Measurements from ENCODE around the gene WFDC1. TPM values are rescaled to one million over a fixed set of nuclear protein-coding genes. Genes with fewer than 3 reads are reported as not detected.

WFDC1 gene
- total RNA-seq, 1 donor: under 0.01 TPM

- H3K4me3 ChIP-seq (ENCODE audit: low read depth, low read length): no peak overlapping the region
- no peak for DNase-seq (ENCODE audit: low read depth)
- TF ChIP-seq, protein P1, sequence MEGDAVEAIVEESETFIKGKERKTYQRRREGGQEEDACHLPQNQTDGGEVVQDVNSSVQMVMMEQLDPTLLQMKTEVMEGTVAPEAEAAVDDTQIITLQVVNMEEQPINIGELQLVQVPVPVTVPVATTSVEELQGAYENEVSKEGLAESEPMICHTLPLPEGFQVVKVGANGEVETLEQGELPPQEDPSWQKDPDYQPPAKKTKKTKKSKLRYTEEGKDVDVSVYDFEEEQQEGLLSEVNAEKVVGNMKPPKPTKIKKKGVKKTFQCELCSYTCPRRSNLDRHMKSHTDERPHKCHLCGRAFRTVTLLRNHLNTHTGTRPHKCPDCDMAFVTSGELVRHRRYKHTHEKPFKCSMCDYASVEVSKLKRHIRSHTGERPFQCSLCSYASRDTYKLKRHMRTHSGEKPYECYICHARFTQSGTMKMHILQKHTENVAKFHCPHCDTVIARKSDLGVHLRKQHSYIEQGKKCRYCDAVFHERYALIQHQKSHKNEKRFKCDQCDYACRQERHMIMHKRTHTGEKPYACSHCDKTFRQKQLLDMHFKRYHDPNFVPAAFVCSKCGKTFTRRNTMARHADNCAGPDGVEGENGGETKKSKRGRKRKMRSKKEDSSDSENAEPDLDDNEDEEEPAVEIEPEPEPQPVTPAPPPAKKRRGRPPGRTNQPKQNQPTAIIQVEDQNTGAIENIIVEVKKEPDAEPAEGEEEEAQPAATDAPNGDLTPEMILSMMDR (IDR thresholded peaks at IDR 0.05; ENCODE audit: insufficient read depth, low read length): no peak
Observed at GRCh38 chr16:84278333-84278732, 16.3 kb upstream of the WFDC1 start.

GRCh38 chr16:84278968-84279367 lies 15.7 kb upstream of the WFDC1 start:
- no peak for DNase-seq (ENCODE audit: low read depth)
- no peak overlapping the region for H3K4me3 ChIP-seq (ENCODE audit: low read depth, low read length)
- TF ChIP-seq, protein P1 (IDR thresholded peaks at IDR 0.05; ENCODE audit: insufficient read depth, low read length): no peak

GRCh38 chr16:84279881-84280280 lies 14.8 kb upstream of the WFDC1 start:
- no peak for DNase-seq (ENCODE audit: low read depth)
- no peak overlapping the region for H3K4me3 ChIP-seq (ENCODE audit: low read depth, low read length)

DNA sequence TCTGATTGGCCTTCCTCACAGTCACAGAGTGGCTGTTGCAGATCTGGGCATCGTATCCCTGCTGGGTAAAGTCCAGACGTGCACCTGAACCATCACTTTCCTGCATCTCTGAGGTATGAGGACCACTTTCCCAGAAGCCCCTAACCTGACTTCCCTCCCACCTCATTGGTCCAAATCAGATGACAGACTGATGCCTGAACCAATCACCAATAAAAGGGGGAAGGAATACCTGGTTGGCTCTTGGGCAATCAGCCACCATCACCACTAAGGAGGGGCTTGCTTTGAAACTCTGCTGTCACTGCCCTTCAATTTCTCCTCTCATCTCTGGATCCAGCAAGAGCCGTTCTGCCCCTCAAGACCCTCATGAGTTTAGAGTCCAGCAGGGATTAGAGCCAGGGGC lies 13.6 kb upstream of the WFDC1 start:
- no peak overlapping the region for H3K4me3 ChIP-seq (ENCODE audit: low read depth, low read length)
- TF ChIP-seq, protein P1 (IDR thresholded peaks at IDR 0.05; ENCODE audit: insufficient read depth, low read length): no peak
- DNase-seq (ENCODE audit: low read depth): peak; percentile 22

More at GRCh38 chr16:84279881-84280280, 14.8 kb upstream of the WFDC1 start:
- TF ChIP-seq, protein P1 (IDR thresholded peaks at IDR 0.05; ENCODE audit: insufficient read depth, low read length): no peak

GRCh38 chr16:84282533-84282932 lies 12.1 kb upstream of the WFDC1 start:
- no peak for DNase-seq (ENCODE audit: low read depth)
- TF ChIP-seq, protein P1 (IDR thresholded peaks at IDR 0.05; ENCODE audit: insufficient read depth, low read length): no peak
- no peak overlapping the region for H3K4me3 ChIP-seq (ENCODE audit: low read depth, low read length)

DNA sequence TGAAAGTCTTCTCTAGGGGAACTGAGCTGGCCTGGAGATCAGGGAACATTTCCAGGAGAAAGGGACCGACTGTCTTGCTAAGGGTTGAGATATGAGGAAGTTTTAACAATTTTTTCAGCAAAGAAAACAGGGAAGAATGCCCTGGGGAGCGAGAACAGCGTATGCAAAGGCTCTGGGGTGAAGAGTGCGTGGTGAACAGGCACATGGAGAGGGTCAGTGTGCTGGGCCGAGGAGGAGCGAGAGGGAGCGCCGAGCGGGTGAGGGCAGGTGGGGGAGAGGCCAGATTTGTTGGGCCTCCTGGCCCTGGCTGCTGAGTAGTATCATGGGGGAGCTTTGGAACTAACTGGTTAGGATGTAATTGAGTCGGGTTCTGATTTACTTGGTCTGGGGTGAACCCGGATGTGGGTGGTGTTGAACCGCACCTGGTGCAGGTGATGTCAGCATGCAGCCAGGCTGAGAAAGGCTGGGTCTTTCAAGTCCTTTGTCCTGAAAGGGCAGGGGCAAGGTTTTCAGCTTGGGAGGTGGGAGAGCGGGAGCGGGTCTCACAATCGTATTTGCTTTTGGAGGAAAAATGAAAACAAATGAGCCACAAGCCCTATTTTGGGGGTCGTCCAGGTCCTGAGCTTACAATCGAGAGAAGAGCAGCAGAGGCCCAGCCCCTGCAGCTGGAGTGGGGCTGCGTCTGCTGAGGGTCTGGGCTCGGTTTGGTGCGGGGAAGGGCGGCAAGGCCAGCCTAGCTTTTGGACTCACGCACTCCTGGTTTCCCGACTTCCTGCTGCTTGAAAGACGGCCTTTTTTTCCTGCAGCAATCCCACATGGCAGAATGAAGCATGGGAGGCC lies 11.1 kb upstream of the WFDC1 start:
- no peak for DNase-seq (ENCODE audit: low read depth)
- TF ChIP-seq, protein P1 (IDR thresholded peaks at IDR 0.05; ENCODE audit: insufficient read depth, low read length): no peak
- no peak overlapping the region for H3K4me3 ChIP-seq (ENCODE audit: low read depth, low read length)

Measured in fibroblast of the aortic adventitia (primary cell).